ENCODE measurements around the gene SLC47A1. TPM values are rescaled to one million over a fixed set of nuclear protein-coding genes. Genes with fewer than 3 reads are reported as not detected.

SLC47A1 gene
- total and polyA plus RNA-seq, 9 of the 15 experiments (the other 6 are each of a cell fraction or from before 2014, with no cell fraction given): not detected

DNA sequence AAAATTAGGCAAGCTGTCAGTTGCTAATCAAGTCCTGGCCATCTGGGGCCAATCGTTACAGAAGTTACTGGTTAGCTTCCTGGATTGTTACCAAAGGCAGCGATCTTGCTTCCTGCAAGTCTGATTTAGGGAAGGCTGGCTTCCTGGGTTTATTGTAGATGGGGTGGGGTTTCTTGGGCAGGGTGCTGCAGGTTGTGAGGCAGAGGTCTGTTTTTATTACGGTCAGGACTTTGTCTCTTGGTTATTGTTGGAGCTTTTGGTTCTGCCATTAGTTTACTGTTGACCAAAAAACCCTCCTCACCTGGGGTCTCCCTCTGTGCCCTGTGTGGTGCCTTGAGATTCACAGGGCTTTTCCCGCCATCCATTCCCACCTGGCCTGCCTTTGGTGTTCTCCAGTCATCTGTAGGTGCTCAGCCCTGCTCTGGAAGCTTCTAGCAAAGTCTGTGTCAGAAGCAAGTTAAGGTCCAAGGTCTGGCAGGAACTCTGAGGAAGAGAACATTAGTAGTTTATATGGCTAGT, 36.9 kb downstream of the SLC47A1 start (continued):
- TF ChIP-seq STAT6 (CRISPR knock-in tag; IDR thresholded peaks at IDR 0.05) (no peak), POLR2H (tag; IDR thresholded peaks at IDR 0.05; ENCODE audit: low read depth) (no peak), HNRNPK (IDR thresholded peaks at IDR 0.05; ENCODE audit: low read depth, low read length, poor library complexity, severe bottlenecking) (no peak), NCOA2 (IDR thresholded peaks at IDR 0.05; ENCODE audit: partially characterized antibody in 2 of 2) (no peak), KLF13 (tag; IDR thresholded peaks at IDR 0.05; ENCODE audit: borderline replicate concordance, low read depth) (no peak)
- TF ChIP-seq, protein P1, sequence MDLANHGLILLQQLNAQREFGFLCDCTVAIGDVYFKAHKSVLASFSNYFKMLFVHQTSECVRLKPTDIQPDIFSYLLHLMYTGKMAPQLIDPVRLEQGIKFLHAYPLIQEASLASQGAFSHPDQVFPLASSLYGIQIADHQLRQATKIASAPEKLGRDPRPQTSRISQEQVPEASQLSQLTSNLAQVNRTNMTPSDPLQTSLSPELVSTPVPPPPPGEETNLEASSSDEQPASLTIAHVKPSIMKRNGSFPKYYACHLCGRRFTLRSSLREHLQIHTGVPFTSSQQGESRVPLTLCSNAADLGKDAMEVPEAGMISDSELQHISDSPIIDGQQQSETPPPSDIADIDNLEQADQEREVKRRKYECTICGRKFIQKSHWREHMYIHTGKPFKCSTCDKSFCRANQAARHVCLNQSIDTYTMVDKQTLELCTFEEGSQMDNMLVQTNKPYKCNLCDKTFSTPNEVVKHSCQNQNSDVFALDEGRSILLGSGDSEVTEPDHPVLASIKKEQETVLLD (IDR thresholded peaks at IDR 0.05): no peak
- TF ChIP-seq, protein P2, sequence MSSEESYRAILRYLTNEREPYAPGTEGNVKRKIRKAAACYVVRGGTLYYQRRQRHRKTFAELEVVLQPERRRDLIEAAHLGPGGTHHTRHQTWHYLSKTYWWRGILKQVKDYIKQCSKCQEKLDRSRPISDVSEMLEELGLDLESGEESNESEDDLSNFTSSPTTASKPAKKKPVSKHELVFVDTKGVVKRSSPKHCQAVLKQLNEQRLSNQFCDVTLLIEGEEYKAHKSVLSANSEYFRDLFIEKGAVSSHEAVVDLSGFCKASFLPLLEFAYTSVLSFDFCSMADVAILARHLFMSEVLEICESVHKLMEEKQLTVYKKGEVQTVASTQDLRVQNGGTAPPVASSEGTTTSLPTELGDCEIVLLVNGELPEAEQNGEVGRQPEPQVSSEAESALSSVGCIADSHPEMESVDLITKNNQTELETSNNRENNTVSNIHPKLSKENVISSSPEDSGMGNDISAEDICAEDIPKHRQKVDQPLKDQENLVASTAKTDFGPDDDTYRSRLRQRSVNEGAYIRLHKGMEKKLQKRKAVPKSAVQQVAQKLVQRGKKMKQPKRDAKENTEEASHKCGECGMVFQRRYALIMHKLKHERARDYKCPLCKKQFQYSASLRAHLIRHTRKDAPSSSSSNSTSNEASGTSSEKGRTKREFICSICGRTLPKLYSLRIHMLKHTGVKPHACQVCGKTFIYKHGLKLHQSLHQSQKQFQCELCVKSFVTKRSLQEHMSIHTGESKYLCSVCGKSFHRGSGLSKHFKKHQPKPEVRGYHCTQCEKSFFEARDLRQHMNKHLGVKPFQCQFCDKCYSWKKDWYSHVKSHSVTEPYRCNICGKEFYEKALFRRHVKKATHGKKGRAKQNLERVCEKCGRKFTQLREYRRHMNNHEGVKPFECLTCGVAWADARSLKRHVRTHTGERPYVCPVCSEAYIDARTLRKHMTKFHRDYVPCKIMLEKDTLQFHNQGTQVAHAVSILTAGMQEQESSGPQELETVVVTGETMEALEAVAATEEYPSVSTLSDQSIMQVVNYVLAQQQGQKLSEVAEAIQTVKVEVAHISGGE (CRISPR knock-in tag; IDR thresholded peaks at IDR 0.05): no peak

Measured in K562 (cell line).